Activated CD8-positive, alpha-beta T cell treated with anti-CD3 and anti-CD28 coated beads, Interleukin-2, amount 10 ng/mL, durations not matched to agents 7 days and 5 days (primary cell): ENCODE results near the gene LHB. TPM values are rescaled to one million over a fixed set of nuclear protein-coding genes. Genes with fewer than 3 reads are reported as not detected.
A peak's percentile ranks its signal among the peaks of the same experiment; 100 is the strongest.
"Not testable (repeated sequence)": the region's sequence is repeated elsewhere in the genome, so short reads cannot be mapped to it uniquely, and the experiment has no call there.

ENCODE experiments used
- ATAC-seq: fragments of 150-1000 bp; cut with Tn5 transposase; one replicate; pipeline ENCODE4 v1.10.0; 2021; ENCODE audit warnings: moderate library complexity
- CTCF ChIA-PET: fragments of 350-600 bp; sonication (Branson Sonifier 250); formaldehyde crosslinking; loops from one replicate; lab custom pipeline; 2021; ENCODE audit warnings: antibody characterized with exemption; lab: Charles Lee
- POLR2A ChIA-PET: fragments of 350-600 bp; sonication (Branson Sonifier 250); formaldehyde crosslinking; loops from one replicate; lab custom pipeline; 2021; ENCODE audit warnings: antibody characterized with exemption; lab: Charles Lee
- DNase-seq: peaks from one replicate; pipeline ENCODE4 v3.0.0-alpha.2; 2020
- H3K27ac Mint-ChIP-seq: one replicate; pipeline ENCODE4 v1.8.0; 2021; ENCODE audit warnings: mild to moderate bottlenecking, mixed read lengths
- H3K27me3 Mint-ChIP-seq: one replicate; pipeline ENCODE4 v1.8.0; 2021; ENCODE audit warnings: low read depth, mixed read lengths
- H3K36me3 Mint-ChIP-seq: one replicate; pipeline ENCODE4 v1.8.0; 2021; ENCODE audit warnings: low read depth, mixed read lengths
- H3K4me1 Mint-ChIP-seq: one replicate; pipeline ENCODE4 v1.8.0; 2021; ENCODE audit warnings: low read depth, mixed read lengths
- H3K4me3 Mint-ChIP-seq: one replicate; pipeline ENCODE4 v1.8.0; 2021; ENCODE audit warnings: mild to moderate bottlenecking, mixed read lengths
- H3K9me3 Mint-ChIP-seq: one replicate; pipeline ENCODE4 v1.8.0; 2022; ENCODE audit warnings: mixed read lengths; ENCODE audit not compliant: insufficient read depth
- total RNA-seq, 2 experiments: library from RNA; stranded (reverse); gene quantifications; one replicate each; pipeline ENCODE4 v1.2.3, GENCODE V29; 2021

Gene LHB
- total RNA-seq: not detected

DNA sequence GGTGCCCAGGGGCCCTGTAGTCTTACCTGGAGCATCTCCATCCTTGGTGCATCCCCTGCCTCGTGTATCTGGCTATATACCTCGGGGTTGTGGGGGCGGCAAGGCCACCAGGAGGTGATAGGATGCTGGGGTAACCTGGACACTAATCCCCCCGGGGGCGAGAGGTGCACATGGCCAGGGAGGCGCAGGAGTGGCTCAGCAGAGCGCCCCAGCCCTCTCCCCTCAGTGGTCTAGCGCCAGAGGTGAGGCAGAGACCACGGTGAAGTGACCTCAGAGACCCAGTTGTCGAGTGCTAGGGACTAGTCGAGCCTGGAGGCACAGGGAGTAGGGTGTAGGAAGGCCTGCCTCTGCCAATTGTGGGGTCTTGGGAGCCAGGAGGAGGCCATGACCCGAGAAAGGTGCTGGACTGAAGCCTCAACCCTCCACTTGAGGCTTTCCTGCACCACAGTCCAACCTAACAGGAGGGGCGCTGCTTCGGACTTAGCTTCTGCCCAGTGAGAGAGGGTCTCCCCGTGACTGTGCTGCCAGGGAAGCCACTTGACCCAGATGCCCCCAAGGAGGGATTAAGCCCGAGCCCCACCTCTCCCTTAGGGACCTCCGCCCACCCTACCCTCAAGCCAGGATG is at the start of gene LHB:
Gene LHB (minus strand): TSS at position 51 of the 625 bp plus-strand sequence. CDS start 10 bp downstream, at position 41.
- Mint-ChIP-seq H3K4me3 (peak within 1 kb of the TSS; percentile 72), H3K27ac (no peak within 1 kb of the TSS), H3K9me3 (no peaks in the 10 kb centered on the region), H3K36me3 (peaks cover 20% of the 10 kb centered on the region), H3K27me3 (peaks cover 11% of the 10 kb centered on the region), H3K4me1 (peaks cover 39% of the 10 kb centered on the region)
- ATAC-seq: no peak
- no peak for DNase-seq
- CTCF ChIA-PET: interaction anchor here (1.3 to 5.8 kb wide), 3 partner anchors 18 to 38 kb away, joined by 4 to 32 read pairs (median 26); partner anchors contain the start of genes GYS1 and RUVBL2
- POLR2A ChIA-PET: interaction anchor here (1.3 kb wide), 1 partner anchor 23 kb away, joined by 3 read pairs; no protein-coding TSS in a partner anchor

- peaks cover 61% of the 10 kb centered on the region for H3K27me3 Mint-ChIP-seq
- no peak overlapping the region for H3K4me3 Mint-ChIP-seq
- no peaks in the 10 kb centered on the region for H3K9me3 Mint-ChIP-seq
- H3K36me3 Mint-ChIP-seq: no peaks in the 10 kb centered on the region
- H3K27ac Mint-ChIP-seq: no peak overlapping the region
- CTCF ChIA-PET: interaction anchor here (1.0 kb wide), 1 partner anchor 32 kb away, joined by 4 read pairs; no protein-coding TSS in a partner anchor
- DNase-seq (no peak), ATAC-seq (no peak)
- POLR2A ChIA-PET: no interaction called here
- no peaks in the 10 kb centered on the region for H3K4me1 Mint-ChIP-seq
These were observed 49.1 kb upstream of the LHB start for GRCh38 chr19:49065905-49066512.

GRCh38 chr19:49064768-49065611 is 48.1 kb upstream of the LHB start, which contains the start of gene NTF4:
Gene NTF4, minus strand, starts transcription at chr19:49064818. Its CDS starts 2,821 bp downstream, at chr19:49061997.
- peaks cover 60% of the 10 kb centered on the region for H3K27me3 Mint-ChIP-seq
- no peaks in the 10 kb centered on the region for H3K9me3 Mint-ChIP-seq
- DNase-seq (no peak), ATAC-seq (no peak)
- CTCF ChIA-PET: interaction anchor here (1.0 kb wide), 1 partner anchor 33 kb away, joined by 4 read pairs; no protein-coding TSS in a partner anchor
- H3K4me3 Mint-ChIP-seq: no peak within 1 kb of the TSS
- POLR2A ChIA-PET: no interaction called here
- no peak within 1 kb of the TSS for H3K27ac Mint-ChIP-seq
- H3K36me3 Mint-ChIP-seq: no peaks in the 10 kb centered on the region
- H3K4me1 Mint-ChIP-seq: no peaks in the 10 kb centered on the region

DNA sequence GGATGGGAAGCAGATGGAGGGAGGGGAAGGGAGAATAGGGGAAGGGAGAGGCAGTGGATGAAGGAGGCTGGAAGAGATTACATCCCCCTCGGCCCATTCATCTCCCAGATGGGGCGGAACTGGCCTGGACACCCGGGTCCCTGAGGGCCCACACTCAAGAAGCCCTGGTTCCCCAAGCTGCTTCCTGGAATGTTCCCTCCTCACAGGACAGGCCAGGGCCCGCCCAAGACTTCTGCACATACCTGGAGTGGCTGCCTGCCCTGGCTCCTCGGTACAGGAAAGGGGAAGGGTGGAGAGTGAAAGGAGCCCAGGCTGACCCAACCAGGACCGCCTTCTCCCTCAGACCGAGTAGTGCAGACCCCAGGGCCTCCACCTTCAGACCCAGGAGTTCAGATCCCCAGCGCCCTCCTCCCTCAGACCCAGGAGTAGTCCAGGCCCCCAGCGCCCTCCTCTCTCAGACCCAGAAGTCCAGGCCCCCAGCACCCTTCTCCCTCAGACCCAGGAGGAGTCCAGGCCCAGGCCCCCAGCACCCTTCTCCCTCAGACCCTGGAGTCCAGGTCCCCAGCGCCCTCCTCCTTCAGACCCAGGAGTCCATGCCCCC is 47.2 kb upstream of the LHB start:
- H3K9me3 Mint-ChIP-seq: no peaks in the 10 kb centered on the region
- peaks cover 59% of the 10 kb centered on the region for H3K27me3 Mint-ChIP-seq
- ATAC-seq: no peak
- no peaks in the 10 kb centered on the region for H3K36me3 Mint-ChIP-seq
- POLR2A ChIA-PET: no interaction called here
- no peak overlapping the region for H3K4me3 Mint-ChIP-seq
- DNase-seq: no peak
- H3K4me1 Mint-ChIP-seq: no peaks in the 10 kb centered on the region
- CTCF ChIA-PET: no interaction called here
- no peak overlapping the region for H3K27ac Mint-ChIP-seq

DNA sequence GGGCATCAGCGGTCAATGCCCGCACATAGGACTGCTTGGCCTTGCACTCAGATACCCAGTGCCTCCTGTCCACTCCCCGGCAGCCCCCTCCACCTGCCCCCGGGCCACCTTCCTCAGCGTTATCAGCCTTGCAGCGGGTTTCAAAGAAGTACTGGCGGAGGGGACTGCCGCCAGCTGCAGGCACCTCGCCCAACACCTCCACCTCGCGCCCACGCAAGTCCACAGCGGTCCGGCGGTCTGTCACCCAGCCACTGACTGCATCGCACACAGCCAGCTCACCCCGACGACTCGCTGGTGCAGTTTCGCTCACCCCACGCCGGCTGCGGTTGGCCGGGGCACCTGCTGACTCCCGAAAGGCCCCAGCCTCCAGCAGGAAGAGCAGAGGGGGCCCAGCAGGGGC is 44.6 kb upstream of the LHB start:
- no peaks in the 10 kb centered on the region for H3K9me3 Mint-ChIP-seq
- H3K4me1 Mint-ChIP-seq: peaks cover 19% of the 10 kb centered on the region
- ATAC-seq (no peak), DNase-seq (no peak)
- H3K4me3 Mint-ChIP-seq: no peak overlapping the region
- no peaks in the 10 kb centered on the region for H3K36me3 Mint-ChIP-seq
- POLR2A ChIA-PET: no interaction called here
- peaks cover 68% of the 10 kb centered on the region for H3K27me3 Mint-ChIP-seq
- CTCF ChIA-PET: no interaction called here
- H3K27ac Mint-ChIP-seq: no peak overlapping the region

GRCh38 chr19:49061000-49061399 is 44.1 kb upstream of the LHB start:
- ATAC-seq: no peak
- CTCF ChIA-PET: interaction anchor here (1.9 kb wide), 1 partner anchor 138 kb away, joined by 4 read pairs; no protein-coding TSS in a partner anchor
- POLR2A ChIA-PET: no interaction called here
- Mint-ChIP-seq H3K9me3 (no peaks in the 10 kb centered on the region), H3K27me3 (peaks cover 67% of the 10 kb centered on the region), H3K36me3 (no peaks in the 10 kb centered on the region), H3K27ac (no peak overlapping the region), H3K4me1 (peaks cover 24% of the 10 kb centered on the region), H3K4me3 (no peak overlapping the region)
- no peak for DNase-seq

GRCh38 chr19:49059053-49059452 is 42.2 kb upstream of the LHB start:
- DNase-seq: no peak
- no peak for ATAC-seq
- ChIA-PET CTCF (interaction anchor here (1.1 to 1.9 kb wide), 4 partner anchors 10 to 140 kb away, joined by 3 to 7 read pairs (median 4); no protein-coding TSS in a partner anchor), POLR2A (no interaction called here)
- Mint-ChIP-seq H3K36me3 (no peaks in the 10 kb centered on the region), H3K4me3 (no peak overlapping the region), H3K9me3 (no peaks in the 10 kb centered on the region), H3K4me1 (peaks cover 28% of the 10 kb centered on the region), H3K27me3 (peaks cover 52% of the 10 kb centered on the region), H3K27ac (no peak overlapping the region)

- Mint-ChIP-seq H3K36me3 (no peaks in the 10 kb centered on the region), H3K27me3 (peaks cover 49% of the 10 kb centered on the region), H3K27ac (no peak overlapping the region), H3K9me3 (no peaks in the 10 kb centered on the region), H3K4me3 (no peak overlapping the region), H3K4me1 (peaks cover 28% of the 10 kb centered on the region)
- ChIA-PET CTCF (interaction anchor here (1.7 to 1.9 kb wide), 2 partner anchors 11 to 59 kb away, joined by 5 to 7 read pairs; no protein-coding TSS in a partner anchor), POLR2A (no interaction called here)
- no peak for DNase-seq
- ATAC-seq: no peak
These were observed 41.7 kb upstream of the LHB start for GRCh38 chr19:49058562-49058961.

- H3K36me3 Mint-ChIP-seq: no peaks in the 10 kb centered on the region
- ChIA-PET POLR2A (no interaction called here), CTCF (interaction anchor here (0.9 to 2.4 kb wide), 7 partner anchors 17 to 141 kb away, joined by 3 to 8 read pairs (median 5); partner anchors contain the start of genes GYS1, LIN7B and RUVBL2)
- peak; percentile 13 for ATAC-seq
- H3K9me3 Mint-ChIP-seq: no peaks in the 10 kb centered on the region
- peaks cover 45% of the 10 kb centered on the region for H3K27me3 Mint-ChIP-seq
- peaks cover 28% of the 10 kb centered on the region for H3K4me1 Mint-ChIP-seq
- H3K4me3 Mint-ChIP-seq: peak within 1 kb of the TSS; percentile 52
- DNase-seq: peak; percentile 51
- H3K27ac Mint-ChIP-seq: no peak within 1 kb of the TSS
These were observed 40.8 kb upstream of the LHB start, which contains the start of gene CGB7 for GRCh38 chr19:49057636-49058234. Gene CGB7, minus strand, starts transcription at chr19:49057749. Its CDS starts 2,374 bp downstream, at chr19:49055375.

DNA sequence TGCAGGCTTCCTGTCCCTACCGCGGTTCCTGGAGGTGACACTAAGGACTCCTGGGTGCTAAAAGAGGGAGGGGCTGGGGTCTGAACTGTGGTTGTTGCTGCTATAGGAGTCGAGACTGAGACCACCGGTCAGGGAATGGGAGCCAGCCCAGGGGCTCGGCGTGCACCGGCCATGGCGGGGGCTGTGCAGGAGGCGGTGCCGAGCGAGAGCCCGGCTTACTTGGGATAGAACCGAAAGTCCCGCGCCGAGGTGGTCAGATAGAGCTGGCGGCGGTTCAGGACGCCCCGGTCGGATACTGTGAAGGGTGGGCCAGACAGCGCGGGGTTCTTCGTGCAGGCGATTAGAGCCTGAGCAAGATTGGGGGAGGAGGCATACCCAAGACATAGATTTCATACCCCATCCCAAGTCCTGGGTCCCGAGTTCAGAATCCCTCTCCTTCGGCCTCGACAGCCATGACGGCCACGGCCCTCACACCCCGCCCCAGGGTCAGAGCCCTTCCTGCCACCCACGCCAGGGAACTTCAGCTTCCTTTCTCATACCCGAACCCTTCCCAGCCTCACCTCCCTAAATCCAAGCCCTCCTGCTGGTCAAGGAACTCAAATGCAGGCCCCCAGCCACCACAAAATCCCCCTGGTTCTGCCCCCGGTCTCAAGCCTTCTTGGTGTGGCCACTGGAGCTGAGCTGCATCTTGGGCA is 40.2 kb upstream of the LHB start:
- CTCF ChIA-PET: interaction anchor here (0.9 to 2.4 kb wide), 11 partner anchors 18 to 661 kb away, joined by 3 to 8 read pairs (median 4); partner anchors contain the start of genes GYS1, LIN7B and RUVBL2
- ATAC-seq, H3K27ac Mint-ChIP-seq, H3K36me3 Mint-ChIP-seq, DNase-seq, POLR2A ChIA-PET, H3K9me3 Mint-ChIP-seq: not testable (repeated sequence)
- H3K4me3 Mint-ChIP-seq: peak overlapping the region; percentile 52
- peaks cover 45% of the 10 kb centered on the region for H3K27me3 Mint-ChIP-seq
- H3K4me1 Mint-ChIP-seq: peaks cover 28% of the 10 kb centered on the region
